Spleen (tissue), 7 donors: ENCODE data around the gene FABP3.

Experiments used
- POLR2A ChIP-seq, 3 donors: fragments of 450-650 bp; IDR thresholded peaks; one replicate each; pipeline ENCODE4 v1.5.1; 2017; ENCODE audit warnings: antibody characterized with exemption in 3 of 3, mild to moderate bottlenecking in 1 of 3
- TF ChIP-seq, protein P1 (sequence below), 11 experiments: fragments of 200-600 bp in 7 of 11; fragments of 450-650 bp in 4 of 11; sonication (generic) in 4 of 11; IDR thresholded peaks in 8 of 11; conservative IDR thresholded peaks in 3 of 11; 1 replicate in 7 of 11; 2 replicates in 4 of 11; pipeline versions ENCODE4 v1.4.0 to v1.8.0; 2016 to 2021; ENCODE audit warnings: antibody characterized with exemption in 11 of 11, inconsistent platforms in 4 of 11, mild to moderate bottlenecking in 1 of 11
- donor health status: DM: no; HTN: no; CAD: no; lungs with moderate emphysema.
- donor health status: DM: no; HTN: no; CAD: no.
- donor health status: DM: no; HTN: no; CAD: no.

DNA sequence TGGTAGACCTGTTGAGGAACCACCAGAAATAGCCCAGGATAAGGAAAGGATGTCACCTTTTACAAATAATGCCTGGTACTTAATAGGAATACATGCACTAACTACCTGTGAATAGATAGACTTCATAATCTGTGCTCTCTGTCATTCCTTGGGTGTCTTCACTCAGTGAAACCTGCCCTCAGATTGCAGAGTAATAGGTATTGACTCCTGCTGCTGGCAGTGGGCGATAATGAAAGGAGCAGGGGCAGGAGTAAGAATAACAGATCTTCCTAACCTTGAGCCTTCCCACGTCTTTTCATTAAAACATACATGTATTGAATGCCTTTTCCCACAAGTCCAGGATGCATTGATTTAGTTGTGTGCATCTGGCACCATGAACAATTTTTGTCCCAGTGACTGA lies 16.4 kb downstream of the FABP3 start:
- TF ChIP-seq, protein P1, sequence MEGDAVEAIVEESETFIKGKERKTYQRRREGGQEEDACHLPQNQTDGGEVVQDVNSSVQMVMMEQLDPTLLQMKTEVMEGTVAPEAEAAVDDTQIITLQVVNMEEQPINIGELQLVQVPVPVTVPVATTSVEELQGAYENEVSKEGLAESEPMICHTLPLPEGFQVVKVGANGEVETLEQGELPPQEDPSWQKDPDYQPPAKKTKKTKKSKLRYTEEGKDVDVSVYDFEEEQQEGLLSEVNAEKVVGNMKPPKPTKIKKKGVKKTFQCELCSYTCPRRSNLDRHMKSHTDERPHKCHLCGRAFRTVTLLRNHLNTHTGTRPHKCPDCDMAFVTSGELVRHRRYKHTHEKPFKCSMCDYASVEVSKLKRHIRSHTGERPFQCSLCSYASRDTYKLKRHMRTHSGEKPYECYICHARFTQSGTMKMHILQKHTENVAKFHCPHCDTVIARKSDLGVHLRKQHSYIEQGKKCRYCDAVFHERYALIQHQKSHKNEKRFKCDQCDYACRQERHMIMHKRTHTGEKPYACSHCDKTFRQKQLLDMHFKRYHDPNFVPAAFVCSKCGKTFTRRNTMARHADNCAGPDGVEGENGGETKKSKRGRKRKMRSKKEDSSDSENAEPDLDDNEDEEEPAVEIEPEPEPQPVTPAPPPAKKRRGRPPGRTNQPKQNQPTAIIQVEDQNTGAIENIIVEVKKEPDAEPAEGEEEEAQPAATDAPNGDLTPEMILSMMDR (IDR thresholded peaks at IDR 0.05 in 8 of 11, conservative IDR thresholded peaks at IDR 0.05 in 3 of 11) = no peak
- no peak for TF ChIP-seq POLR2A (IDR thresholded peaks at IDR 0.05)
